Transverse colon (tissue), 4 donors: ENCODE results near the gene CD47. TPM values are rescaled to one million over a fixed set of nuclear protein-coding genes. Genes with fewer than 3 reads are reported as not detected.

ENCODE experiments used
- DNase-seq: peaks from one replicate; pipeline ENCODE4 v3.0.0-alpha.2; 2019
- H3K27ac ChIP-seq, 4 donors: fragments of 200-600 bp; sonication (generic); 2 replicates each; pipeline ENCODE4 v1.5.1; 2016 to 2018; ENCODE audit warnings: inconsistent platforms in 4 of 4
- H3K27me3 ChIP-seq: fragments of 200-600 bp; sonication (generic); 2 replicates; pipeline ENCODE4 v1.5.1; 2017; ENCODE audit warnings: inconsistent platforms
- H3K36me3 ChIP-seq, 4 donors: fragments of 200-600 bp; sonication (generic); 2 replicates each; pipeline ENCODE4 v1.5.1; 2017 to 2019; ENCODE audit warnings: inconsistent platforms in 4 of 4
- H3K4me1 ChIP-seq, 4 donors: fragments of 200-600 bp; sonication (generic); 2 replicates each; pipeline ENCODE4 v1.5.1; 2017 to 2020; ENCODE audit warnings: inconsistent platforms in 4 of 4
- H3K4me3 ChIP-seq, 4 donors: fragments of 200-600 bp; sonication (generic); 1 replicate in 1 of 4; 2 replicates in 3 of 4; pipeline versions ENCODE4 v1.5.1 to v1.6.1; 2017 to 2019; ENCODE audit warnings: inconsistent platforms in 4 of 4
- H3K9me3 ChIP-seq, 2 donors: fragments of 200-600 bp; sonication (generic); 2 replicates each; pipeline ENCODE4 v1.5.1; 2017 to 2019; ENCODE audit warnings: inconsistent platforms in 2 of 2
- EP300 ChIP-seq: sonication (generic); formaldehyde crosslinking; IDR thresholded peaks from one replicate; pipeline ENCODE4 v1.6.1; 2017; ENCODE audit warnings: antibody characterized with exemption, low read depth
- POLR2A ChIP-seq: fragments of 450-650 bp; IDR thresholded peaks from one replicate; pipeline ENCODE4 v1.6.1; 2016; ENCODE audit warnings: antibody characterized with exemption, mild to moderate bottlenecking, moderate library complexity
- POLR2AphosphoS5 ChIP-seq, 3 donors: sonication (generic); formaldehyde crosslinking; IDR thresholded peaks; one replicate each; pipeline ENCODE4 v1.6.1; 2016; ENCODE audit warnings: antibody characterized with exemption in 3 of 3
- WGBS, 2 donors: methylation state at CpG; one replicate each; pipeline ENCODE4 v1.1.5; 2018; ENCODE audit warnings: low coverage in 1 of 2; 5-methylcytosine and 5-hydroxymethylcytosine counted together
- in situ Hi-C, 4 donors: fragments of 200-750 bp; cut with MboI; loops; one replicate each; pipeline versions ENCODE4 v1.15.0 to v1.15.1; 2017; ENCODE audit warnings: low sequenced_read_pairs in 3 of 4, low pct_ligation_motif_present in 1 of 4, low pct_unique_long_range_greater_than_20kb in 1 of 4
- intact Hi-C: fragments of 100-400 bp; cut with DNase I; formaldehyde crosslinking; loops from one replicate; pipeline ENCODE4 v1.15.1; 2023; ENCODE audit warnings: low total_unique reads
- total RNA-seq, 4 donors: library from RNA; depleted of rRNA; stranded (reverse); fragments of >200 nt; gene quantifications; one replicate each; pipeline ENCODE4 v1.1.0, GENCODE V29; 2016
- TF ChIP-seq, protein P1 (sequence below), 5 experiments: fragments of 200-600 bp in 3 of 5; fragments of 450-650 bp in 2 of 5; sonication (generic) in 3 of 5; IDR thresholded peaks; 1 replicate in 2 of 5; 2 replicates in 3 of 5; pipeline ENCODE4 v1.5.1; 2016 to 2017; ENCODE audit warnings: antibody characterized with exemption in 5 of 5, inconsistent platforms in 3 of 5, mild to moderate bottlenecking in 2 of 5, moderate library complexity in 1 of 5

The CD47 gene
- total RNA-seq, 4 donors from 2014 or later = 71.7 to 108 (median 93.4) TPM

DNA sequence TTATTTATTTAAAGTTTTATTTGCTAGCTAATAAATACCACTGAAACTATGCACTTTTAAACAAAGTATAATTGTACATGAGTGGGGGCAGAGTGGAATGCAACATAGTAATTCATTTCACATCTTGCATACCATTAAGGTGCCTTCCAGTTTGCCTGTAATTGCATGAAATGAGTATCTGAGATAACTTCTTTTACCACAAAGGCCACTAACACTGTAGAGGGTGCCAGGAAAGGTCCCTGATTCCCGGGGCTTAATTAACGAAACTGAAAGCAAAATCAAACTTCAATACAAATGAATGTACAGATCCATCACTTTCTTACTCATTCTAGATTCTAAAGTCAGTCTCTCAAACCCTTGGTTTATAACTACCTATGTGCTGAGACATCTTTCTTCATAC lies 2.1 kb downstream of the CD47 start:
- in situ Hi-C loops = loop anchor here in 1 of 4 donors (25.0 kb wide), 2 partner anchors 124 to 151 kb away; partner anchors contain the start of gene IFT57
- intact Hi-C loops = loop anchor here (10.0 kb wide), 1 partner anchor 134 kb away; no protein-coding TSS in a partner anchor
- 7 to 8% methylated on average over 2 of the region's 2 CpGs for WGBS, 2 donors
- Histone ChIP-seq H3K27ac (no peak overlapping the region), H3K9me3 (no peaks in the 10 kb centered on the region), H3K36me3 (no peaks in the 10 kb centered on the region), H3K27me3 (no peaks in the 10 kb centered on the region), H3K4me1 (peaks cover 0 to 38% (median 22%) of the 10 kb centered on the region in 4 donors), H3K4me3 (peak overlapping the region in 2 of 4 donors; percentile 11 to 95)
- TF ChIP-seq EP300 = no peak
- no peak for DNase-seq

DNA sequence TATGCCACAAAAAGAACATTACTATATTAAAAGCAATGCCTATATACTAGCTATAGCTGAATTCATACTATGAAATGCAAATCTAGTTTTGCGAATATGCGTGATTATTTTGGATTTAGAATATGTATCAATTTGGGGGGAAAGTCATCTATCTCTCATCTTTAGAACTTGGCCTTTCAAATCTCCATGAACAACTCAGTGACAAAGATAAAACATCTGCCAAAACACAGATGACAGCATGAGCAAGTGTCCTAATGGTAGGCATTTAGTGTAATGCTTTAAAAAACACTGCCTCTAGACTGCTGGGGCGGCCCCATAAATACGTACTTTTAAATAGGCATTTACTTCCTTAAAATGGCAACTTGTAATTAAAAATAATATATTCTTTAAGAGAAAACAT lies 2.7 kb downstream of the CD47 start:
- H3K27ac ChIP-seq = no peak overlapping the region
- H3K36me3 ChIP-seq = no peaks in the 10 kb centered on the region
- peaks cover 0 to 41% (median 22%) of the 10 kb centered on the region in 4 donors for H3K4me1 ChIP-seq
- H3K9me3 ChIP-seq = no peaks in the 10 kb centered on the region
- in situ Hi-C loops (loop anchor here in 1 of 4 donors (25.0 kb wide), 2 partner anchors 124 to 151 kb away; partner anchors contain the start of gene IFT57), intact Hi-C loops (loop anchor here (10.0 kb wide), 1 partner anchor 133 kb away; no protein-coding TSS in a partner anchor)
- no peak overlapping the region for H3K4me3 ChIP-seq
- TF ChIP-seq, protein P1, sequence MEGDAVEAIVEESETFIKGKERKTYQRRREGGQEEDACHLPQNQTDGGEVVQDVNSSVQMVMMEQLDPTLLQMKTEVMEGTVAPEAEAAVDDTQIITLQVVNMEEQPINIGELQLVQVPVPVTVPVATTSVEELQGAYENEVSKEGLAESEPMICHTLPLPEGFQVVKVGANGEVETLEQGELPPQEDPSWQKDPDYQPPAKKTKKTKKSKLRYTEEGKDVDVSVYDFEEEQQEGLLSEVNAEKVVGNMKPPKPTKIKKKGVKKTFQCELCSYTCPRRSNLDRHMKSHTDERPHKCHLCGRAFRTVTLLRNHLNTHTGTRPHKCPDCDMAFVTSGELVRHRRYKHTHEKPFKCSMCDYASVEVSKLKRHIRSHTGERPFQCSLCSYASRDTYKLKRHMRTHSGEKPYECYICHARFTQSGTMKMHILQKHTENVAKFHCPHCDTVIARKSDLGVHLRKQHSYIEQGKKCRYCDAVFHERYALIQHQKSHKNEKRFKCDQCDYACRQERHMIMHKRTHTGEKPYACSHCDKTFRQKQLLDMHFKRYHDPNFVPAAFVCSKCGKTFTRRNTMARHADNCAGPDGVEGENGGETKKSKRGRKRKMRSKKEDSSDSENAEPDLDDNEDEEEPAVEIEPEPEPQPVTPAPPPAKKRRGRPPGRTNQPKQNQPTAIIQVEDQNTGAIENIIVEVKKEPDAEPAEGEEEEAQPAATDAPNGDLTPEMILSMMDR (IDR thresholded peaks at IDR 0.05) = no peak
- TF ChIP-seq POLR2A (no peak), POLR2AphosphoS5 (IDR thresholded peaks at IDR 0.05) (no peak), EP300 (no peak)
- WGBS, 2 donors = 76 to 87% methylated on average over 4 of the region's 4 CpGs
- H3K27me3 ChIP-seq = no peaks in the 10 kb centered on the region
- no peak for DNase-seq

DNA sequence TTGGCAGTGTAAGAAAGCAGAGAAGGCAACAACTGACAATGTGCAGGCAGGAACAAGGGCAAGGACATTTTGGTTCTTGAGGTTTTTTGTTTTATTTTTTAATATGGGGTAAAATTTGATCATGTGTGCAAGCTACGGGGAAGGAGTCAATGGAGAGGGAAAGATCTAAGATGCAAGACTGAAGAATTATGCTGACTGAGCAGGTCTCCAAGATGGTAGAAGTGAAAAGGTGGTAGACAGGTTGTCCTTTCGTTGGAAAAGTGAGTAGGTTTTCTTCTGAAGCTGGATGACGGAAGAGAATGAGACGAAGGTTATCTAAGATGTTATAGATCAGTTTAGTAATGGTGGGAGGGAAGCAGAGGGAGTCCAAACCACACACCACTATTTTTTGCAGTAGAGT lies 4.2 kb downstream of the CD47 start:
- no peak for DNase-seq
- TF ChIP-seq, protein P1 (IDR thresholded peaks at IDR 0.05) = no peak
- TF ChIP-seq POLR2A (no peak), POLR2AphosphoS5 (IDR thresholded peaks at IDR 0.05) (no peak), EP300 (no peak)
- in situ Hi-C loops = loop anchor here in 1 of 4 donors (25.0 kb wide), 2 partner anchors 126 to 149 kb away; partner anchors contain the start of gene IFT57
- H3K27ac ChIP-seq = no peak overlapping the region
- H3K4me1 ChIP-seq = peaks cover 0 to 40% (median 22%) of the 10 kb centered on the region in 4 donors
- H3K27me3 ChIP-seq = no peaks in the 10 kb centered on the region
- 94 to 96% methylated on average over 4 of the region's 4 CpGs for WGBS, 2 donors
- H3K9me3 ChIP-seq = no peaks in the 10 kb centered on the region
- H3K36me3 ChIP-seq = no peaks in the 10 kb centered on the region
- intact Hi-C loops = loop anchor here (10.0 kb wide), 1 partner anchor 132 kb away; no protein-coding TSS in a partner anchor
- no peak overlapping the region for H3K4me3 ChIP-seq

DNA sequence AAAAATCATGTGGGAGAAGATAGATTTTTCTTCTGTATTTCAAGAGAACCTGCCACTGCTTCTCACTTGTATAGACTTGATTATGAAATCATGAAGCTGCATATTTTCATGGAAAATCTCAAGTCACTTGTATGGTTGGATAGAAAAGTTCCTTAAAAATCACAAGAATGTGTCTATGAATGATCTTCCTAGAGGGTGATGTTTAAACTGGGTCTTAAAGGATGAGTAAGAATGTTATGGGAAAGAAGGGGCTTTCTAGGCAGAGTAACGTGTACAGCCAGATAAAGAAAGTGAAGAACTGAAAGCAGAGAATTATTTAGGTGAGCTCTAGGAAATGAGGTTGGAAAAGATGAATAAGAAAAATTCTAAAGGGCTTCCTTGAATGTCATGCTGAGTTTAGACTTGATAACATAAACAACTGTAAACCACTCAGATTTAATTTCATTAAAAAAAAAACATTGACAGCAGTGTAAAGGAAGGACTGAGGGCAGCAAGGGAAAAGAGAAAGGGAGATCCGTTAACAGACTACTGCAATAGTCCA lies 5.0 kb downstream of the CD47 start:
- in situ Hi-C loops (loop anchor here in 1 of 4 donors (25.0 kb wide), 2 partner anchors 126 to 149 kb away; partner anchors contain the start of gene IFT57), intact Hi-C loops (loop anchor here (10.0 kb wide), 1 partner anchor 131 kb away; no protein-coding TSS in a partner anchor)
- Histone ChIP-seq H3K36me3 (no peaks in the 10 kb centered on the region), H3K4me3 (no peak overlapping the region), H3K9me3 (no peaks in the 10 kb centered on the region), H3K4me1 (peaks cover 0 to 37% (median 19%) of the 10 kb centered on the region in 4 donors), H3K27me3 (no peaks in the 10 kb centered on the region), H3K27ac (no peak overlapping the region)
- 67 to 87% methylated on average over 2 of the region's 2 CpGs for WGBS, 2 donors
- TF ChIP-seq EP300 = no peak
- no peak for TF ChIP-seq POLR2A
- TF ChIP-seq POLR2AphosphoS5 (IDR thresholded peaks at IDR 0.05) = no peak
- TF ChIP-seq, protein P1 (IDR thresholded peaks at IDR 0.05) = no peak
- DNase-seq = no peak
